Panc1 (cell line): Measurements from ENCODE around the gene NSRP1. TPM values are rescaled to one million over a fixed set of nuclear protein-coding genes. Genes with fewer than 3 reads are reported as not detected.

Source experiments
- ATAC-seq: fragments of 200-7000 bp; cut with Tn5 transposase; 2 replicates; pipeline ENCODE4 v1.9.1; 2020; ENCODE audit warnings: mild to moderate bottlenecking, moderate library complexity
- BruUV-seq: library from RNA; stranded (reverse); fragments of 400-500 nt; replicated peaks from 2 replicates; lab custom pipeline; 2021; lab: Mats Ljungman, UMichigan
- CTCF ChIA-PET: fragments of 300-600 bp; sonication (Branson Sonifier 250); formaldehyde crosslinking; loops from one replicate; lab custom pipeline; 2022; ENCODE audit warnings: antibody characterized with exemption; lab: Charles Lee
- POLR2A ChIA-PET: fragments of 300-600 bp; sonication (Branson Sonifier 250); formaldehyde crosslinking; loops from one replicate; lab custom pipeline; 2022; ENCODE audit warnings: antibody characterized with exemption; lab: Charles Lee
- DNase-seq: peaks from one replicate; pipeline ENCODE4 v3.0.0-alpha.2; 2010; ENCODE audit warnings: low read depth, low spot score
- H3K27ac ChIP-seq: 2 replicates; pipeline ENCODE4 v1.5.1; 2011; ENCODE audit warnings: mild to moderate bottlenecking, low read length, inconsistent platforms
- H3K27me3 ChIP-seq: fragments of 200-500 bp; sonication (Bioruptor generic); 2 replicates; pipeline ENCODE4 v1.6.0; 2014; ENCODE audit warnings: low read length, inconsistent platforms; ENCODE audit not compliant: control insufficient read depth, insufficient read depth
- H3K36me3 ChIP-seq: fragments of 200-500 bp; sonication (Bioruptor generic); 2 replicates; pipeline ENCODE4 v1.5.1; 2014; ENCODE audit warnings: inconsistent platforms, mild to moderate bottlenecking, low read length, moderate library complexity; ENCODE audit not compliant: control insufficient read depth, insufficient read depth
- H3K4me1 ChIP-seq: 2 replicates; pipeline ENCODE4 v1.5.1; 2011; ENCODE audit warnings: inconsistent platforms, mild to moderate bottlenecking, low read length, moderate library complexity; ENCODE audit not compliant: control insufficient read depth, insufficient read depth
- H3K4me3 ChIP-seq, 2 experiments: 2 replicates each; pipeline ENCODE4 v1.5.1; 2011 to 2012; ENCODE audit warnings: low read depth in 2 of 2, low read length in 2 of 2, mild to moderate bottlenecking in 2 of 2, inconsistent platforms in 1 of 2, moderate library complexity in 1 of 2
- H3K9me3 ChIP-seq: fragments of 200-500 bp; sonication (Bioruptor generic); 2 replicates; pipeline ENCODE4 v1.5.1; 2014; ENCODE audit warnings: low read depth, mild to moderate bottlenecking, inconsistent platforms, low read length, moderate library complexity; ENCODE audit not compliant: control insufficient read depth, insufficient read depth
- POLR2AphosphoS5 ChIP-seq: IDR thresholded peaks from 2 replicates; pipeline ENCODE4 v1.6.1; 2012; ENCODE audit warnings: mild to moderate bottlenecking, low read depth, low read length, moderate library complexity
- SIN3A ChIP-seq: IDR thresholded peaks from 2 replicates; pipeline ENCODE4 v1.6.1; 2012; ENCODE audit warnings: low read depth, mild to moderate bottlenecking, low read length, moderate library complexity, borderline replicate concordance; ENCODE audit not compliant: insufficient read depth
- TCF7L2 ChIP-seq: IDR thresholded peaks from 2 replicates; pipeline ENCODE4 v1.6.1; 2011; ENCODE audit warnings: mild to moderate bottlenecking, low read depth, low read length, inconsistent platforms
- in situ Hi-C: cut with HindIII; loops from 2 replicates; pipeline ENCODE4 v1.10.0; 2016; ENCODE audit warnings: low sequenced_read_pairs, low pct_unique_long_range_greater_than_20kb
- intact Hi-C: fragments of 100-400 bp; cut with micrococcal nuclease; formaldehyde crosslinking; loops from one replicate; pipeline ENCODE4 v1.10.0; 2022; ENCODE audit not compliant: unreplicated experiment
- total RNA-seq: library from RNA; stranded (reverse); gene quantifications from one replicate; pipeline ENCODE4 v1.2.1, GENCODE V29; 2021; ENCODE audit not compliant: unreplicated experiment
- TF ChIP-seq, protein P1 (sequence below): fragments of 450-650 bp; IDR thresholded peaks from 2 replicates; pipeline ENCODE4 v1.5.1; 2017; ENCODE audit warnings: mild to moderate bottlenecking
- TF ChIP-seq, protein P2 (sequence below), 2 experiments: IDR thresholded peaks; 2 replicates each; pipeline ENCODE4 v1.6.1; 2011 to 2012; ENCODE audit warnings: low read depth in 2 of 2, control low read depth in 1 of 2, low read length in 1 of 2, mild to moderate bottlenecking in 1 of 2, moderate library complexity in 1 of 2; ENCODE audit not compliant: insufficient read depth in 1 of 2

Gene NSRP1
- total RNA-seq, 1 experiment from 2014 or later = 30.5 TPM

DNA sequence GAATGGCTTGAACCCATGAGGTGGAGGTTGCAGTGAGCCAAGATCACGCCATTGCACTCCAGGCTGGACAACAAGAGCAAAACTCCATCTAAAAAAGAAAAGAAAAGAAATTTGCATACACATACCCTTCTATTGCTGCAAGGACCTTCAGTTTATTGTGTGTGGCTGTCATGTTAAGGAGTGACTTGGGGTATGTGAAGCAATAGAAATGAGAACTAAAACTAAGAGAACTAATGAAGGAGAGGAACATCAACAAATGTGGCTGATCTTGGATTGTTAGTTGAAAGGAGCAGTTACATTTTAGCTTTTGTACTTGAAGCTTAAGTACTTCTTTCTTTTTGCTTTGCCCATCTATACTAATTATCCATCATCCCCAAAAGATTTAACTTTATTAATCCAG lies 12.7 kb upstream of the NSRP1 start:
- POLR2A ChIA-PET = interaction anchor here (0.9 kb wide), 1 partner anchor 32 kb away, joined by 4 read pairs; no protein-coding TSS in a partner anchor
- H3K27ac ChIP-seq = no peak overlapping the region
- in situ Hi-C loops = no loop called here

DNA sequence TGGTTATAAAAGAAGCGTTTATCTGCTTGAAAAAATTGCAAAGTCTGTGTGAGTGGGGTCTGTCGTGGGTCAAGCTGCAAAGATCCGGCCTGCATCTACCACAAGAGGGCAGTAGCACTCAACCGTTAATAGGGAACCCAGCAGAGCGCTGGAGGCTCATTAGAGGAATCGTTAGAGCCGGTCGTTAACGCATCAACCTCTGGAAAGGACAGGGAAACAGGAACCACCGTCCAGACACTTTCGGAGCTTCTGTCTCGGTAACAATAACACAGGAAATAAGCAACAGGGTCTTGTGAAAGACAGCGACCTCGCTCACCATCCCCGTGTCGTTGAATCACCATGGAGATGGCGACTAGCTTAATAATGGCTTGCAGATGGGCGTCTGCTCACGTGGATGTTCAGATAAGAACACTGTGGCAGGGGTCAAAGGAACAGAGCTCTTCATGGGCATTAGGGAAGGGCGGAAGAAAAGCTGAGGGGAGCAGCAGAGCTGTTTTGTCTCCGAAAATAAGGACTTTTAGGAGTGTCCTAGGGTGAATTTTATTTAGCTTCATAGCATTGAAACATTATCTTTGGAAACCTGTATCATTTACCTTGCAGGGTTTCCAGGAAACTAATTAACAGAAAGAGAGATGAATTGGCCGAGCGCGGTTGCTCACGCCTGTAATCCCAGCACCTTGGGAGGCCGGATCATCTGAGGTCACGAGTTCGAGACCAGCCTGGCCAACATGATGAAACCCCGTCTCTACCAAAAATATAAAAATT lies 11.9 kb upstream of the NSRP1 start:
- Histone ChIP-seq H3K4me1 (0 out of 2 replicates have a peak, but pooled peaks cover 3% of the 10 kb centered on the region), H3K4me3 (peak overlapping the region; percentile 46 to 77), H3K27ac (peak overlapping the region; percentile 79), H3K36me3 (no peaks in the 10 kb centered on the region), H3K9me3 (no peaks in the 10 kb centered on the region), H3K27me3 (no peaks in the 10 kb centered on the region)
- DNase-seq (peak; percentile 73), ATAC-seq (peak; percentile 98)
- TF ChIP-seq, protein P1, sequence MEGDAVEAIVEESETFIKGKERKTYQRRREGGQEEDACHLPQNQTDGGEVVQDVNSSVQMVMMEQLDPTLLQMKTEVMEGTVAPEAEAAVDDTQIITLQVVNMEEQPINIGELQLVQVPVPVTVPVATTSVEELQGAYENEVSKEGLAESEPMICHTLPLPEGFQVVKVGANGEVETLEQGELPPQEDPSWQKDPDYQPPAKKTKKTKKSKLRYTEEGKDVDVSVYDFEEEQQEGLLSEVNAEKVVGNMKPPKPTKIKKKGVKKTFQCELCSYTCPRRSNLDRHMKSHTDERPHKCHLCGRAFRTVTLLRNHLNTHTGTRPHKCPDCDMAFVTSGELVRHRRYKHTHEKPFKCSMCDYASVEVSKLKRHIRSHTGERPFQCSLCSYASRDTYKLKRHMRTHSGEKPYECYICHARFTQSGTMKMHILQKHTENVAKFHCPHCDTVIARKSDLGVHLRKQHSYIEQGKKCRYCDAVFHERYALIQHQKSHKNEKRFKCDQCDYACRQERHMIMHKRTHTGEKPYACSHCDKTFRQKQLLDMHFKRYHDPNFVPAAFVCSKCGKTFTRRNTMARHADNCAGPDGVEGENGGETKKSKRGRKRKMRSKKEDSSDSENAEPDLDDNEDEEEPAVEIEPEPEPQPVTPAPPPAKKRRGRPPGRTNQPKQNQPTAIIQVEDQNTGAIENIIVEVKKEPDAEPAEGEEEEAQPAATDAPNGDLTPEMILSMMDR = peak; percentile 92
- TF ChIP-seq POLR2AphosphoS5 = no peak
- peak; percentile 70; the same call in 1 of the 2 replicates for TF ChIP-seq SIN3A
- intact Hi-C loops = loop anchor here (2.0 to 5.0 kb wide), 2 partner anchors 133 to 174 kb away; partner anchors contain the start of gene SLC6A4
- BruUV-seq = no TSS peak
- POLR2A ChIA-PET = interaction anchor here (0.7 to 1.0 kb wide), 3 partner anchors 9 to 340 kb away, joined by 3 to 5 read pairs (median 4); no protein-coding TSS in a partner anchor
- in situ Hi-C loops = no loop called here
- CTCF ChIA-PET = interaction anchor here (0.5 to 3.5 kb wide), 16 partner anchors 9 to 380 kb away, joined by 3 to 32 read pairs (median 4); partner anchors contain the start of gene SLC6A4

More for the DNA sequence above, 12.7 kb upstream of the NSRP1 start:
- DNase-seq = no peak
- no peak overlapping the region for H3K4me3 ChIP-seq
- BruUV-seq = no TSS peak
- 0 out of 2 replicates have a peak, but pooled peaks cover 3% of the 10 kb centered on the region for H3K4me1 ChIP-seq
- CTCF ChIA-PET = interaction anchor here (0.7 to 3.5 kb wide), 7 partner anchors 8 to 240 kb away, joined by 3 to 32 read pairs (median 7); partner anchors contain the start of gene SLC6A4
- H3K36me3 ChIP-seq = no peaks in the 10 kb centered on the region
- no peak for ATAC-seq
- TF ChIP-seq, protein P1 = no peak
- TF ChIP-seq POLR2AphosphoS5 (no peak), TCF7L2 (no peak), SIN3A (no peak)
- TF ChIP-seq, protein P2, sequence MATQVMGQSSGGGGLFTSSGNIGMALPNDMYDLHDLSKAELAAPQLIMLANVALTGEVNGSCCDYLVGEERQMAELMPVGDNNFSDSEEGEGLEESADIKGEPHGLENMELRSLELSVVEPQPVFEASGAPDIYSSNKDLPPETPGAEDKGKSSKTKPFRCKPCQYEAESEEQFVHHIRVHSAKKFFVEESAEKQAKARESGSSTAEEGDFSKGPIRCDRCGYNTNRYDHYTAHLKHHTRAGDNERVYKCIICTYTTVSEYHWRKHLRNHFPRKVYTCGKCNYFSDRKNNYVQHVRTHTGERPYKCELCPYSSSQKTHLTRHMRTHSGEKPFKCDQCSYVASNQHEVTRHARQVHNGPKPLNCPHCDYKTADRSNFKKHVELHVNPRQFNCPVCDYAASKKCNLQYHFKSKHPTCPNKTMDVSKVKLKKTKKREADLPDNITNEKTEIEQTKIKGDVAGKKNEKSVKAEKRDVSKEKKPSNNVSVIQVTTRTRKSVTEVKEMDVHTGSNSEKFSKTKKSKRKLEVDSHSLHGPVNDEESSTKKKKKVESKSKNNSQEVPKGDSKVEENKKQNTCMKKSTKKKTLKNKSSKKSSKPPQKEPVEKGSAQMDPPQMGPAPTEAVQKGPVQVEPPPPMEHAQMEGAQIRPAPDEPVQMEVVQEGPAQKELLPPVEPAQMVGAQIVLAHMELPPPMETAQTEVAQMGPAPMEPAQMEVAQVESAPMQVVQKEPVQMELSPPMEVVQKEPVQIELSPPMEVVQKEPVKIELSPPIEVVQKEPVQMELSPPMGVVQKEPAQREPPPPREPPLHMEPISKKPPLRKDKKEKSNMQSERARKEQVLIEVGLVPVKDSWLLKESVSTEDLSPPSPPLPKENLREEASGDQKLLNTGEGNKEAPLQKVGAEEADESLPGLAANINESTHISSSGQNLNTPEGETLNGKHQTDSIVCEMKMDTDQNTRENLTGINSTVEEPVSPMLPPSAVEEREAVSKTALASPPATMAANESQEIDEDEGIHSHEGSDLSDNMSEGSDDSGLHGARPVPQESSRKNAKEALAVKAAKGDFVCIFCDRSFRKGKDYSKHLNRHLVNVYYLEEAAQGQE (IDR thresholded peaks at IDR 0.05; ENCODE audit: insufficient read depth in 1 of 2, low read depth in 2 of 2, low read length in 1 of 2) = no peak
- intact Hi-C loops = loop anchor here (2.0 to 5.0 kb wide), 2 partner anchors 133 to 175 kb away; partner anchors contain the start of gene SLC6A4
- H3K9me3 ChIP-seq = no peaks in the 10 kb centered on the region
- H3K27me3 ChIP-seq = no peaks in the 10 kb centered on the region; the same call in 1 of the 2 replicates
